Activated CD8-positive, alpha-beta T cell treated with anti-CD3 and anti-CD28 coated beads, Interleukin-2, amount 10 ng/mL, durations not matched to agents 7 days and 5 days (primary cell): ENCODE results near the gene ASCC1. TPM values are rescaled to one million over a fixed set of nuclear protein-coding genes. Genes with fewer than 3 reads are reported as not detected.

ENCODE experiments used
- ATAC-seq: fragments of 150-1000 bp; cut with Tn5 transposase; one replicate; pipeline ENCODE4 v1.10.0; 2021; ENCODE audit warnings: moderate library complexity
- CTCF ChIA-PET: fragments of 350-600 bp; sonication (Branson Sonifier 250); formaldehyde crosslinking; loops from one replicate; lab custom pipeline; 2021; ENCODE audit warnings: antibody characterized with exemption; lab: Charles Lee
- POLR2A ChIA-PET: fragments of 350-600 bp; sonication (Branson Sonifier 250); formaldehyde crosslinking; loops from one replicate; lab custom pipeline; 2021; ENCODE audit warnings: antibody characterized with exemption; lab: Charles Lee
- DNase-seq: peaks from one replicate; pipeline ENCODE4 v3.0.0-alpha.2; 2020
- H3K27ac Mint-ChIP-seq: one replicate; pipeline ENCODE4 v1.8.0; 2021; ENCODE audit warnings: mild to moderate bottlenecking, mixed read lengths
- H3K27me3 Mint-ChIP-seq: one replicate; pipeline ENCODE4 v1.8.0; 2021; ENCODE audit warnings: low read depth, mixed read lengths
- H3K36me3 Mint-ChIP-seq: one replicate; pipeline ENCODE4 v1.8.0; 2021; ENCODE audit warnings: low read depth, mixed read lengths
- H3K4me1 Mint-ChIP-seq: one replicate; pipeline ENCODE4 v1.8.0; 2021; ENCODE audit warnings: low read depth, mixed read lengths
- H3K4me3 Mint-ChIP-seq: one replicate; pipeline ENCODE4 v1.8.0; 2021; ENCODE audit warnings: mild to moderate bottlenecking, mixed read lengths
- H3K9me3 Mint-ChIP-seq: one replicate; pipeline ENCODE4 v1.8.0; 2022; ENCODE audit warnings: mixed read lengths; ENCODE audit not compliant: insufficient read depth
- total RNA-seq, 2 experiments: library from RNA; stranded (reverse); gene quantifications; one replicate each; pipeline ENCODE4 v1.2.3, GENCODE V29; 2021

Gene ASCC1
- total RNA-seq, 2 experiments from 2014 or later, result 34.8 to 40.3 TPM

GRCh38 chr10:72245949-72246525 is 30.0 kb upstream of the ASCC1 start:
- Mint-ChIP-seq H3K36me3 (peaks cover 6% of the 10 kb centered on the region), H3K27me3 (no peaks in the 10 kb centered on the region), H3K4me1 (peaks cover 83% of the 10 kb centered on the region), H3K4me3 (no peak overlapping the region), H3K9me3 (no peaks in the 10 kb centered on the region), H3K27ac (peak overlapping the region; percentile 77)
- DNase-seq (no peak), ATAC-seq (no peak)
- ChIA-PET CTCF (interaction anchor here (1.1 to 5.3 kb wide), 11 partner anchors 8 to 197 kb away, joined by 3 to 35 read pairs (median 5); partner anchors contain the start of gene DDIT4), POLR2A (interaction anchor here (0.6 to 6.4 kb wide), 7 partner anchors 8 to 350 kb away, joined by 3 to 60 read pairs (median 6); partner anchors contain the start of gene DDIT4)

- ChIA-PET POLR2A (interaction anchor here (6.4 kb wide), 1 partner anchor 30 kb away, joined by 52 read pairs; the partner anchor contains the start of gene DDIT4), CTCF (interaction anchor here (1.2 to 5.3 kb wide), 4 partner anchors 31 to 92 kb away, joined by 4 to 35 read pairs (median 16); no protein-coding TSS in a partner anchor)
- H3K9me3 Mint-ChIP-seq, result no peaks in the 10 kb centered on the region
- H3K4me1 Mint-ChIP-seq, result peaks cover 74% of the 10 kb centered on the region
- H3K4me3 Mint-ChIP-seq, result no peak overlapping the region
- DNase-seq (no peak), ATAC-seq (no peak)
- no peaks in the 10 kb centered on the region for H3K27me3 Mint-ChIP-seq
- peaks cover 6% of the 10 kb centered on the region for H3K36me3 Mint-ChIP-seq
- H3K27ac Mint-ChIP-seq, result peak overlapping the region; percentile 37
Measured at GRCh38 chr10:72244573-72245038, 28.5 kb upstream of the ASCC1 start.

- H3K9me3 Mint-ChIP-seq, result no peaks in the 10 kb centered on the region
- ATAC-seq (no peak), DNase-seq (no peak)
- H3K27me3 Mint-ChIP-seq, result no peaks in the 10 kb centered on the region
- H3K4me3 Mint-ChIP-seq, result no peak overlapping the region
- H3K27ac Mint-ChIP-seq, result peak overlapping the region; percentile 55
- H3K36me3 Mint-ChIP-seq, result peaks cover 6% of the 10 kb centered on the region
- POLR2A ChIA-PET, result interaction anchor here (1.1 to 6.4 kb wide), 2 partner anchors 31 to 35 kb away, joined by 4 to 52 read pairs; partner anchors contain the start of gene DDIT4
- peaks cover 72% of the 10 kb centered on the region for H3K4me1 Mint-ChIP-seq
- CTCF ChIA-PET, result interaction anchor here (1.1 to 5.3 kb wide), 5 partner anchors 9 to 89 kb away, joined by 3 to 35 read pairs (median 5); no protein-coding TSS in a partner anchor
Measured at GRCh38 chr10:72243822-72244437, 27.9 kb upstream of the ASCC1 start.

GRCh38 chr10:72242675-72243074 is 26.6 kb upstream of the ASCC1 start:
- DNase-seq (no peak), ATAC-seq (peak; percentile 24)
- H3K4me3 Mint-ChIP-seq, result no peak overlapping the region
- H3K4me1 Mint-ChIP-seq, result peaks cover 59% of the 10 kb centered on the region
- peak overlapping the region; percentile 75 for H3K27ac Mint-ChIP-seq
- ChIA-PET CTCF (interaction anchor here (1.1 to 2.8 kb wide), 4 partner anchors 10 to 32 kb away, joined by 3 to 12 read pairs (median 4); no protein-coding TSS in a partner anchor), POLR2A (interaction anchor here (0.6 to 1.1 kb wide), 2 partner anchors 36 to 55 kb away, joined by 3 to 4 read pairs; no protein-coding TSS in a partner anchor)
- H3K36me3 Mint-ChIP-seq, result peaks cover 8% of the 10 kb centered on the region
- H3K27me3 Mint-ChIP-seq, result no peaks in the 10 kb centered on the region
- no peaks in the 10 kb centered on the region for H3K9me3 Mint-ChIP-seq

GRCh38 chr10:72241691-72242252 is 25.7 kb upstream of the ASCC1 start:
- POLR2A ChIA-PET, result interaction anchor here (0.7 to 1.2 kb wide), 2 partner anchors 13 to 34 kb away, joined by 3 read pairs; no protein-coding TSS in a partner anchor
- CTCF ChIA-PET, result interaction anchor here (0.7 to 2.8 kb wide), 5 partner anchors 11 to 33 kb away, joined by 3 to 12 read pairs (median 4); no protein-coding TSS in a partner anchor
- DNase-seq (no peak), ATAC-seq (no peak)
- Mint-ChIP-seq H3K4me1 (peaks cover 50% of the 10 kb centered on the region), H3K36me3 (peaks cover 14% of the 10 kb centered on the region), H3K9me3 (no peaks in the 10 kb centered on the region), H3K27me3 (no peaks in the 10 kb centered on the region), H3K4me3 (no peak overlapping the region), H3K27ac (peak overlapping the region; percentile 9)

- Mint-ChIP-seq H3K9me3 (no peaks in the 10 kb centered on the region), H3K36me3 (peaks cover 25% of the 10 kb centered on the region), H3K4me1 (peaks cover 38% of the 10 kb centered on the region), H3K4me3 (no peak overlapping the region), H3K27me3 (no peaks in the 10 kb centered on the region), H3K27ac (no peak overlapping the region)
- no peak for ATAC-seq
- DNase-seq, result no peak
- ChIA-PET POLR2A (interaction anchor here (0.6 kb wide), 1 partner anchor 23 kb away, joined by 3 read pairs; no protein-coding TSS in a partner anchor), CTCF (no interaction called here)
Measured at GRCh38 chr10:72240371-72240770, 24.3 kb upstream of the ASCC1 start.

GRCh38 chr10:72239409-72239808 is 23.3 kb upstream of the ASCC1 start:
- ChIA-PET CTCF (interaction anchor here (2.0 kb wide), 1 partner anchor 9 kb away, joined by 8 read pairs; no protein-coding TSS in a partner anchor), POLR2A (no interaction called here)
- ATAC-seq, result no peak
- Mint-ChIP-seq H3K9me3 (no peaks in the 10 kb centered on the region), H3K27me3 (no peaks in the 10 kb centered on the region), H3K27ac (peak overlapping the region; percentile 27), H3K4me3 (no peak overlapping the region), H3K36me3 (peaks cover 29% of the 10 kb centered on the region), H3K4me1 (peaks cover 29% of the 10 kb centered on the region)
- no peak for DNase-seq

- peaks cover 31% of the 10 kb centered on the region for H3K36me3 Mint-ChIP-seq
- no peaks in the 10 kb centered on the region for H3K9me3 Mint-ChIP-seq
- no peak for ATAC-seq
- ChIA-PET POLR2A (interaction anchor here (1.1 to 1.5 kb wide), 4 partner anchors 9 to 53 kb away, joined by 3 to 5 read pairs (median 3); partner anchors contain the start of gene DDIT4), CTCF (interaction anchor here (0.6 to 2.7 kb wide), 7 partner anchors 9 to 190 kb away, joined by 3 to 8 read pairs (median 5); no protein-coding TSS in a partner anchor)
- H3K27ac Mint-ChIP-seq, result no peak overlapping the region
- peaks cover 20% of the 10 kb centered on the region for H3K4me1 Mint-ChIP-seq
- no peak for DNase-seq
- no peak overlapping the region for H3K4me3 Mint-ChIP-seq
- H3K27me3 Mint-ChIP-seq, result no peaks in the 10 kb centered on the region
Measured at GRCh38 chr10:72238392-72239175, 22.5 kb upstream of the ASCC1 start.

GRCh38 chr10:72235544-72236279 is 19.6 kb upstream of the ASCC1 start:
- H3K27ac Mint-ChIP-seq, result peak overlapping the region; percentile 25
- H3K9me3 Mint-ChIP-seq, result no peaks in the 10 kb centered on the region

GRCh38 chr10:72234560-72235095 is 18.6 kb upstream of the ASCC1 start:
- H3K27ac Mint-ChIP-seq, result no peak overlapping the region
- no peaks in the 10 kb centered on the region for H3K27me3 Mint-ChIP-seq
- H3K4me3 Mint-ChIP-seq, result no peak overlapping the region
- POLR2A ChIA-PET, result no interaction called here
- no peak for ATAC-seq
- H3K36me3 Mint-ChIP-seq, result peaks cover 49% of the 10 kb centered on the region
- H3K9me3 Mint-ChIP-seq, result no peaks in the 10 kb centered on the region
- no peak for DNase-seq
- CTCF ChIA-PET, result no interaction called here
- H3K4me1 Mint-ChIP-seq, result peaks cover 5% of the 10 kb centered on the region

More at GRCh38 chr10:72235544-72236279, 19.6 kb upstream of the ASCC1 start:
- ChIA-PET CTCF (interaction anchor here (1.0 to 2.7 kb wide), 4 partner anchors 25 to 187 kb away, joined by 3 to 8 read pairs (median 4); no protein-coding TSS in a partner anchor), POLR2A (interaction anchor here (1.1 to 1.3 kb wide), 2 partner anchors 12 to 62 kb away, joined by 3 read pairs; no protein-coding TSS in a partner anchor)
- Mint-ChIP-seq H3K36me3 (peaks cover 40% of the 10 kb centered on the region), H3K27me3 (no peaks in the 10 kb centered on the region), H3K4me3 (no peak overlapping the region), H3K4me1 (peaks cover 2% of the 10 kb centered on the region)
- DNase-seq (no peak), ATAC-seq (no peak)
